Activated CD4-positive, CD25-positive, alpha-beta regulatory T cell treated with anti-CD3 and anti-CD28 coated beads, Interleukin-2, amount 50 U/mL, for 24 hours (primary cell): ENCODE results near the gene ZIC5.

Source experiments
- ATAC-seq, 2 donors: fragments of 150-1000 bp; cut with Tn5 transposase; one replicate each; pipeline ENCODE4 v1.10.0; 2021; ENCODE audit warnings: mild to moderate bottlenecking in 1 of 2, moderate library complexity in 1 of 2

The ZIC5 gene

DNA sequence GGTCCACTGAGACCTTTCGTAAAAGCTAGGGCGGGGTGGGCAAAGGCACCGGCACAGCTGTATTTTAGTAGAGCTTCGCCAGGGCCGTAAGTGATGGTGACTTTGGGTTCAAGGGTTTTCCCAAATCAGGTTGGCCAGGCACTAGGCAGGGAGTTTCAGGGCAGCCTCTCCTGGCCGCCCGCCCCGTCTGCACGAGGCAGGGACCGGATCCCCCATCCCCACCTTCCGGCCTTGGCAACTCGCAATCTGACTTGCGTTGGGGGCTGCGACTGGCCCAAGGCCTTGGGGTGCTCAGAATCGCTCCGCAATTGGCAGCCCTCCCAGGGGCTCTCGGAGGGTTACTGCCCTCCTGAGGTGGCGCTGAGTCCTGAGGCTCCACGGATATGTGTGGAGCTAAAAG, 4.1 kb upstream of the ZIC5 start:
- ATAC-seq: no peak

DNA sequence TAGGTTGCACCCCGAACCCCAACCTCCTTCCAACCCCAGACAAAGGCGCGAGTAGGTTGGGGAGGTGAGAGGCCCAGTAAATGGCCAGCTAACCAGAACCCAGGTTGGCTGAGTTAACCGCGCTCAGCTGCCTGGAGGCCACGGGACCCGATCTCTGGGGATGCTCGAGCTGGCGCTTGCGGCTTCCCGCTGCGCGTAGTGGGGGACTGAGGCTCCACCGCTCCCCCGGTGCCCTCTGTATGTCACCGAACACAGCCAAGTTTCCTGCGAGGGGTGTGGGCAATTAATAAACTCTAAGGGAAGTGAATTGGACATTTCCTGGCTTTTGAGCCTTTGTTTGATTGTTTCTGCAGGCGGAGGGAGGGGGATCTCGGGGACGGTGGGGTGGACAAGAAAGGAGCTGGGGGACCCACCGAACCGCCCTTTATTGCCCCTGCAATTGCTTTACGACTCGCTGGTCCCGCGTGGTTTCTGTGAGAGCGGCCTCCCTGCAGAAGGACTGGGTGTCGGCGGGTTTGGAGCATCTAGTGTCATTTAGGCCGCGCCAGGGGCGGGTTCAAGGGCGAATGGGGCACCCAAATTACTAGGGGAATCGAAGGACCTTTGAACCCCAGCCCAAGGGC, 3.5 kb upstream of the ZIC5 start:
- ATAC-seq: no peak

DNA sequence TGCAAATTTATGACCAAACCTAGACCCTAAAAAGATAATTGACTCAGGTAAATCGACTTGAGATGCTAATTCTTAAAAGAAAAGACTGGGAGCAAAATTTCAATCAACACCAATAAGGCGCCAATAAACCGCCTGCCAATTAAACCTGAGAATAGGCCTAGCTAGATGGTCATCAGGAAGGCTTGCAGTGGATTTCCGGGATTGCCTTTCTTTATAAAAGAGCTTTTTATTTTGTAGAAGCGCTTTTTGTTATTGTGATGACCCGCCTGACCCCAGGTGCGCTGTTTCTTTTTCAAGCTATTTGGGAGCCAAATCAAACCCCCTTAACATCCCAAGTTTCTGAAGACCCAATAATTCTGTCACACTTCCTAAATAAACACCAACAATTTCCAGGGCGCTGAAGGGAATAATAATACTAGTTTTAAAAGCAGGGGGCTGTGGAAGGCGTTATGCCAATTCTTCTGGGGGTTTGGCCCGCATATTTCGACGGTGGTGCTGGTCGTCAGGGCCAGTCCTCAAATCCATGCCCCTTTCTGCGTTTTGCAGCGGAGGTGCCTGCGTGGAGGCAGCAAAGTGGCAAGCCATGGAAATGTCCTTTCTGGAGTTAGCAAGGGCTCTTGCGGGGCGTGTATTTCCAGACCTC, 2.9 kb upstream of the ZIC5 start:
- ATAC-seq: no peak

DNA sequence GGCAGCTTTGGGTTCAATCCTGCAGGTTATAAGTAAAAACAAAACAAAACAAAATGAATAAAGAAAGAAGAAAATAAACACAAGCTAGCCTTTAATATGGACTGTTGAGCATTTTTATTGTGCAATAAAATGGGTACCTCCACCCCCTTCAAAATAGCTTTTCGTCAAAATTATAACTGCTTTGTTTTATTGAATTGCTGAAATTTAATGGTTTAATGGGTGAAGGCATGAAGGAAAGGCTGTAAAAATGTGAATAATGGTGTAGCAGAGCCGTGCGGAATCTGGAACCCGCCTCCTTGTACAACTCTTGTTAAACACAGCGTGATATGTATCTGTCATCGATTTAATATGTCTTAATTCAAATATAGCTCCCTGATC, 2.2 kb upstream of the ZIC5 start:
- no peak for ATAC-seq

DNA sequence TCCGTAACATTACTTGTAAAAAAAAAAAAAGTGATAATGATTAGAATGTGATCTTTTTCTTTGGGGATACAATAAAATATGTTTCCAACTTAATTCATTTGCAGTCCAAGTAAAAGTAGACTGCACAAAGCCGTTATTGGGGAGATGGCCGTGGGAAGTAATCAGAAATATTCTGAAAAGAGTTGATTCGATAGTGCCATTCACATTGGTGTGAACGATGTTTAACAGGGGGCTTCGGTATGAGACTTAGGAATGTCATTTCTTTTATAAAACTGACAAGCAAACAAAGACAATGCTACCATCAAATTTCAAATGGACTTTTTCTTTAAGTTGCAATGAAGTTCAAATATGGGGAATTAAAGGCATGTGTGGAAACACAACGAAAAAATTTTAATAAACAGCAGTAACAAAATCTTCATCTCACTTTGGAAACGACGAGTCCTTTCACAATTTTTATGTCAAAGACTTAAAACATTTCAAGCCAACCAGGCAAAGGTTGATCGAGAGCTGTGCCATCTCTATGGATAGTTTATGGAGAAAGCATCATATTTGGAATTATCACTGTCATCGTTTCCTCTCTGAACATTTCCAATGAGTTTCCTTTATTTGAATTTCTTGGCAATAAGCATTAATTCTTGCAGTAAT, 1.7 kb upstream of the ZIC5 start:
- no peak for ATAC-seq

DNA sequence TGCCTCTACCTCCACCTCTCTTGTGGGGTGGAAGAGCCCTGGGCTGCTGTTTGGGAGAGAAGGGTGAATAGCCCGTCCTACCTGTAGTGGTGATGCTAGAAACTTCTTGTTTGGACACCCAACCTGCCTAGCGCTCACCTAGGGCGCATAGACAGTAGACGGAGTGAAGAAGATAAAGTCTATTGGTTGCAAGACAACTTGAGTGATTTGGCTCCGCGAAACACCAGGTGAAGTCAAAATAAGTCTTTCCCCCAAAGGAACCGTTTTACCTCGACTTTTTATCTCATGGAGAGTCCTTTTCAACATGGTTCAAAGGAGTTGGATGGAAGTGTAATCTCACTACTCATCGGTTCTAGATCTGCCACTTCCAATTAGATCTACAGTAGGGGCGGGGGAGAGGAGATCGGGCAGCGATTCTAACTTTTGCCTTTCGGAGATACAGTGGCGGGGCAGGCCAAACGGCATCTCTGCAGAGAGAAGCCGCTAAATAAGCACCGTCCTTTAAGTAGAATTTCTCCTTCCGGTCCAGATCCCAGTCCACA, 694 bp upstream of the ZIC5 start:
- no peak for ATAC-seq

DNA sequence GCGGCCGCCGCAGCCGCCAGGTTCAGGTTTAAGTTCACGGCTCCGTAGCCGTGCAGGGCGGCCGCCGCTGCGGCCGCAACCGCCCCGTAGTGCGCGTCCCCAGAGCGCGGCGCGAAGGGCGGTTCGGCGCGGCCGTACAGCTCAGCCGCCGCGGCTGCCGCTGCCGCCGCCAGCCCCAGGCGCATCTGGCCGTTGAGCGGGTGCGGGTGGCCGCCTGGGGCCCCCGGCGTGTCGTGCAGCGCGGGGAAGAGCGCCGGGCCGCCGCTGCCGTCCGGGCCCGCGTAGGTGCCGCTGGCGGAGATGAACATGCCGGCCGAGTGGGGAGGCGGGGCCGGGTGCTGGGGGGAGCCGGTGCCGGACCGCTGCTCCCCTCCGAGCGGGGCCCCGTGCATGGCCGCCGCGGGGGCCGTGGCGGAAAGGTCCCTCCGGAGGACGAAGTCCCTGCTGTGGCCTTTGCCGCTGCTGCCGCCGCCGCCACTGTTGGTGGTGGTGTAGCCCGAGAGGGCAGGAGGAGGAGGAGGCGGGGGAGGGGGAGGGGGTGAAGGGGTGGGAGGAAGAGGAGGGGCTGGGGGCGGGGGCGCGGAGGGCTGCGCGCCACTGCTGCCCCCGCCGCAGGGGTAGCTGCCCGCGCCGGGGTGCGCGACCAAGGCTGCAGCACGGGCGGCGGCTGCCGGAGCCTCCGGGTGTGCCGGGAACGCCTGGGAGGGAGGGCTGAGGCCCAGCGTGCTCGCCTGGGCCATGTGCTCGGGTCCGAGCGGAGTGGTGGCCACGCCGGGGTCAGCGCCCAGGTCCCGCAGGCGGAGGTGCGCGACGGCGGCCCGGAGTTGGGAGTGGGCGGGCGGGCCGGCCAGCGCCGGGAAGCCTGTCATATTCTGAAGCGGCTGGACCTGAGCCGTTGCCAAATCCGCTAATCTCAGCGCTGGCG, 654 bp downstream of the ZIC5 start:
- peak; percentile 13 to 31 for ATAC-seq

DNA sequence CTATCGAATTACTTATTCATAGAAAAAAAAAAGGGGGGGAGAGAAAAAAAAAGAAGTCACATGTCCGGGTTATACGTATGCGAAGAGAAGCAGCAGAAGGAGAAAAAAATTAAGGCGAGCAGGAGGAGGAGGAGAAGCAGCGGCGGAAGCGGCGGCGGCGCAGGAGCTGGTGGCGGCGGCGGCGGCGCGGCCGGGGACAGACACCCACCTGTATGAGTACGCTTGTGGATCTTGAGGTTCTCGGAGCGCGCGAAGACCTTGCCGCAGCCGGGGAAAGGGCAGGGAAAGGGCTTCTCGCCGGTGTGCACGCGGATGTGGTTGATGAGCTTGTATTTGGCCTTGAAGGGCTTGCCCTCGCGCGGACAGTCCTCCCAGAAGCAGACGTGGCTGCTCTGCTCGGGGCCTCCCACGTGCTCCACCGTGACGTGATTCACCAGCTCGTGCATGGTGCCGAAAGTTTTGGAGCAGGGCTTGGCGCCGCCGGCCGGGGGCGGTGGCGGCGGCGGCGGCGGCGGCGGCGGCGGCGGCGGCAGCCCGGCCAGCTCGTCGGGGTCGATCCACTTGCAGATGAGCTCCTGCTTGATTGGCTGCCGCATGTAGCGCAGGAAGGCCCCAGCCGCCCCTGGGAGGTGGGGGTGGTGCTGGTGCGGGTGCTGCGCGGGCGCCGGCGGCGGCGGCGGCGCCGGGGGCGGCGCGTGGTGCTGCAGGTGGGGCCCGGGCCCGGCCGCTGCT, 1.5 kb downstream of the ZIC5 start:
- peak; percentile 42 to 50 for ATAC-seq

DNA sequence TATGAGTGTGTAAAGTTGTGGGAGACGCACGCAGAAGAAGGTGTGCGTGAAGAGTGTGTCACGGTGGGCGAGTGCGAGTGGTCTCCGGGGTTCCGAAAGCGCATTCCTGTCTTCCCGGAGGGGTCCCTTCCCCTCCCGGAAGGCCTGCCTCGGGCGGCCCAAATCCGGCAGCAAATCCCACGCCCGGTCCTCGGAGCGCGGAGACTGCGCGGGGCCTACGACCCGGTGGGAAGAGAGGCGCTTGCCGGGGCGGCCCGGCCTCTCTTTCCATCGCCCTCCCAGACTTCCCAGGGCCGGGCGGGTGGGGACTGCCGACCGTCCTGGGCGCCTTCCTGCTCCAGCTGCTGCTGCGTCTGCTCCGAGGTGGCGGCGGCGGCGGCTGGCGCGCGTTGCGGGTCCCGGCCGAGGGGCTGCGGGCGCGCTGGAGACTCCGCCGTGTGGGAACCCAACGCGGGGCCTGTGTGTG, 2.1 kb downstream of the ZIC5 start:
- ATAC-seq: no peak

DNA sequence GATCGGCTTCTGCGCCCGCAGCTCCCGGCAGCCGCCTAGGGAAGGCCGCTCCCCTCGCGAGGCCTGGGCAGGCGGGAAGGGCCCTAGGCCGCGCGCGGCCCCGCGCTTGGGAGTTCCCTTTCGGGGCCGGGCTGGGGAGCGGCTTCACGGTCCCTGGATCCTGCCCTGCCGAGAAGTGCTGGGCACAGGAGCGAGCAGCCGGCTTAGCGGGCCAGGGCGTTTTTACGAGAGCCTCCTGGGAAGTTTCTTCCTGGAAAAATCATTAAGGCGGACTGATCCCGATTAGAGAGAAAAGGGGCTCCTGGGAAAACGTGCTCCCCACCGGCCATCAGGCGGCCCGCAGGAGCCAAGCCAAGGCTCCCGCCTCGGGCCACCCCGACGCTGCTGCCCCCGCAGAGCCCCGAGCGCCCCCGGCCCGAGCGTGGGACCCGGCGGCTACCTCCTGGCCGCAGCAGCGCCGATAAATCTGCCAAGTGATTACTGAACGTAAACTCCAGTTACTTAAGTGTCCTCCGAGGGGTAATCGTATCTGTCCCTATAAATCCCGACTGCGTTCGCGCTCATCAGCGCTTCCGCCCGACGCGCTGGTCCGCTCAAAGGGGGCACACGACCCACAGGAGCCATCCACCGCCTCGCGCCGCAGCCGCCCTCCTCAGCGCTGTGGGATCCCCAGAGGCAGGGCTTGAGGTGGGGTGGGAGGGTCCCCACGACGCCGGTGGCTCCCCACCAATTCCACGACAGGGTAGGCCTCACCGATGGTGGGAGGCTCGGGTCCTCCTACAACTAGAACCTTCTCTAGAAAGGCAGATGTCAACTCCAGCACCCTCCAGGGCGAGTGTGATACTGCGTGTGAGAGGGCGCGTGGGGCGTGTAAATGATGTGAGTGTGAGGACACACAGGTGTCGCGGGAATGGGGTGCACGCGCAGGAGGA, 2.8 kb downstream of the ZIC5 start:
- ATAC-seq: no peak

DNA sequence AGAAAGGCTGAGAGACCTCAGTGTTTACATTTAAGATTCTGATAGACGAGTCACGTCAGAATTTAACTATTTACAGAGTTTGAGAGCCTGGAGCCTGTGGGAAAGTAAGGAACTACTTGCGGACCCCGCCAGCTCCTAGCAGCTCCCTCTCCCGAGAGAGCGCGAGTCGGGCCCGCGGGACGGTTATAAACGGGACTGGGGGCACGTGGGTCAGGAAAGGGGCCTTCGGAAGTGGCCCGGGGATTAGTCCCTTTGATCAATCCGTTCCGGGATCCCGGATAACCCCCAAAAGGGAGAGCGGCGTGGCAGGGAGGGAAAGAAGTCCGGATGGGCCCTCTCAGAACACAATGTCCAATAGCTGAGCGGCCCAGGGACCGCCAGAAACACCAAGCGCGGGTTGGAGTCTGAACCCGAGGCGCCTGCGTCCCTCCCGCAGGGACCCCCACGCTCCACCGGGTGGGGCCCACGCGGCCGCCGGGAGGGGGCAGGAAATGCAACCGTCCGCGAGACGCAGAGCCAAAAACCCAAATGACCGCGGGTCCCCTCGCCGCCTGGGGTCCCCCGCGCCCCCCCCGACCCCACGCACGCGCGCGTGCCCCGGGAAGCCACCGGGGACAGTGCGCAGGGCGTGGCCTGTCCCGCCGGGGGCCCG, 3.6 kb downstream of the ZIC5 start:
- no peak for ATAC-seq

DNA sequence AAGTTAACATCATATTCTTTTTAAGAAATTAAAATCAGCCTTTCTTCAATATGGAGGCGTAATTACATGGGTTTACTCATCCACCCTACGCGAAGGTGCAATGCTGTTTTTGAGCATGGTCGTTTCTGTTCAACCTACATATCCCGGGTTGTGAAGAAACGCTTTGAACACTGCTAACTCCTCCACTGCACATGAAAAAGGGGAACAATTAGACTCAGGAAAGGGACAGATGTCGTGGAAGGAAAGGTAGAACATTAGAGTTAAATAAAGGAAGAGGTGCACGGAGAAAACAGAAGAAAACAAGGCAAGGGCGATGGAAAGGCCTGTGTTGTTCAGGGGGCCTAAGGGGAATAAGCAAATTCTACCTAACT, 4.1 kb downstream of the ZIC5 start:
- ATAC-seq: no peak

DNA sequence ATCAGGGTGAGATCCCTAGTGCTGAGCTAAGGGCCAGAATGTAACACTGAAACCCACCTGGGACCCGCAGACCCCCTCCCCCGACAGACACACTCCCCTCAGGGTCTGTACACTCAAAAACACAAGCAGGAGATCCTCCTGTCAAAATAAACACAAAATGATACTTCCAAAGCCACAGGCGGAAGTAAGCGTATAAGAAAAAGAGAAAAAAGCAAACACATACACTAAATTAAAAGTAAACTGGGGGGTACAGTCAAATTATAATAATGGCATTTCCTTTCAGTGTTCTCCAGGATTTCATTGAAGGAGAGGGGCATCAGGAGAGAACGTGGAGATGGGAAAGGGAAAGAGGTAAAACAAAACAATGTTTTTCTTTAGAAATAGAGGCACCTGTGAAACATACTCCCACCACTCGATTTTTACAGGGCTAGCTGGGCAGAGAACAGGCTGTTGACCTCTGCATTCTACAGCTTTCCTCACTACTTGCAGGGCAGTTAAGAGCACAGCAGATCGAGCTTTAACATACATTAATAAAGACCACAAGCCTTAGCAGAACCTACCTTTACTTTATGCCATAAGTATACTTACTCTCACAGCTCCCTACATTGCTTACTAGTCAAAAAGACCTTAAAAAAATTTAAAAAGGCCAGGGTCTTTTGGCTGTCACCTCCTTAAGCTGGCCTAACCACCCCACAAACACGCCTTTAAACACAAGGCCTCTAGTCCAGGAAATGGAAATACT, 5.3 kb downstream of the ZIC5 start:
- no peak for ATAC-seq

DNA sequence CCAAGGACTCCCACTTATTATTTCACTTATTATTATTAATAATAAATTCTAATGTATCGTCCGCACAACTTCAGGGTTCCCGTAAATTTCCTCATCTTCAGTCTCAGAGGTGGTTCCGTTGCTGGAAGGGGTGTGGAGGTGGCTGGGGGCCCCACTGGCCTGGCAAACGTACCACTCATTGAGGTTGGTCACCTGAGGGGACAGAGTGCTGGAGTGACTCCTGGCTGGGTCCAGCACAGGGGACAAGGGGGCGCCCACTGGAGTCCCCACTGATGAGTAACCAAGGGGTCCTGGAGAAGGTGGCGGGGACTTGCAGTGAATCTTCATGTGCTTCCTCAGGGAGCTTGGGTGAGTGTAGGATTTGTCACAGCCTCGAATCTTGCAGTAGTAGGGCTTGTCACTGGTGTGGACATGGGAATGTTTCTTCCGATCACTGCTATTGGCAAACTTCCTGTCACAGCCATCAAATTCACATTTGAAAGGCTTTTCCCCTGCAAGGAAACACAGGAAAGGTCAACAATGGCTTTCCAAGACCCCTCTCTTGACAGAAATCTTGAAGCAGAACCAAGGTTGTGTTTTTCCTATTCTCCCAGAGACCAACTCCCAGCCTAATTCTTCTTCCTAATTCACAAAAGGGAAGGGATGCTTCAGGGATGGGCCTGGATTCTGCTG, 6.1 kb downstream of the ZIC5 start:
- no peak for ATAC-seq

DNA sequence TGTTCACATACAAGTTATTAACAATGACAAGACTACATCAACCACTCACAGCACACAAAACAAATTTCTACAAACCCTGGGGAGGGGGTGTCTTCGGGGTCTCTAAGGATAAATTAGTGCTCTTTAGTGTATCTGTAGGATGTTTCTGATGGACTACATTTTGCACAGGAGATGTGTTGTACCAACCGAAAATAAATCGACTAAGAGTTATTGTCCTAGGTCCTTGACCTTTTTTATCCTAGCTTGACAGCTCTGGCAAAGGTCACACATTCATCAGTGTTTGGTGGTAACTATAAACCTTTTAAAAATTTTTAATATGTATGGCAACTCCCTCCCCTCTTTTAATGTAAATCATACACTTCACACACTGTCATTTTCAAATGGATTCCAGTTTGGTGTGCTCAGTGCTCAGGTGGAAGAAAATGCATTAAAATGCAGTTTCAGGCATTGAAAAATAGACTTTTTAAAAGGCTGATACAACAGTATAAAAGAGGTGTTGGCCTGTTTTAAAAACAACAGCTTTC, 7.7 kb downstream of the ZIC5 start:
- ATAC-seq: no peak

DNA sequence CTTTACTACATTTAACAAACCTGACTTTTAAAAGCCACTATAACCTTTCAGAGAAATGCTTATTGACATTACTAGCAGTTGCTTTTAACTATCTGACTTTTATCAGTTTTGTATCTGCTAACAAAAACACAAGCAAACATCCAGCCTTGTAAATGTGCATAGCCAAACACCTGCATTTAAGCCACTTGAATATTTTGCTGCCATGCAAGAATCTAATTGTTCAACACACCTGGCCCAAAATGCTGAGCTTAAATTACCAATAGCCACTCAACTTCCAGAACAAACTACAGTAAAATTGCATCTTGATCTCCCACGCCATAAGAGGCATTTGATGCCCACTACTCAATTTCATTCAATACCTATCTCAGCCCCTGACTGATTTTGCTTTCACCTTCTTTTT, 9.3 kb downstream of the ZIC5 start:
- ATAC-seq: no peak

DNA sequence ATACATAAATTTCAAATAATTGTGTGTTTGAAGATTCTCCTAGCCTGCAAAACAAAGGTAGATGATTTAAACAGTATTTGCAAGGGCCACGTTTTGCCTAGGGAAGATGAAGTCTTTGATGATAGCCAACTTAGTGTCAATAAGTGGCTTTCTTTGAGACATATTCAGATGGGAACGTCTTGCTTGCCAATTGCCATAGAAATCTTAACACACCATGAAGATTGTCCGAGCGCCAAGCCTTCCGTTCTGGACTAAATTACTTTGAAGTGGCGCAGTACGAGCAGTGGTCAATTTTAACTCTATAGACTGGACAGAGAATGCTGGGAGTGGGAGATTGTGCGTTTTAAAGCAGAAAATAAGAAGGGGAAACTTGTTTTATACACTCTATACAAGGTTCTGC, 9.9 kb downstream of the ZIC5 start:
- ATAC-seq: no peak

DNA sequence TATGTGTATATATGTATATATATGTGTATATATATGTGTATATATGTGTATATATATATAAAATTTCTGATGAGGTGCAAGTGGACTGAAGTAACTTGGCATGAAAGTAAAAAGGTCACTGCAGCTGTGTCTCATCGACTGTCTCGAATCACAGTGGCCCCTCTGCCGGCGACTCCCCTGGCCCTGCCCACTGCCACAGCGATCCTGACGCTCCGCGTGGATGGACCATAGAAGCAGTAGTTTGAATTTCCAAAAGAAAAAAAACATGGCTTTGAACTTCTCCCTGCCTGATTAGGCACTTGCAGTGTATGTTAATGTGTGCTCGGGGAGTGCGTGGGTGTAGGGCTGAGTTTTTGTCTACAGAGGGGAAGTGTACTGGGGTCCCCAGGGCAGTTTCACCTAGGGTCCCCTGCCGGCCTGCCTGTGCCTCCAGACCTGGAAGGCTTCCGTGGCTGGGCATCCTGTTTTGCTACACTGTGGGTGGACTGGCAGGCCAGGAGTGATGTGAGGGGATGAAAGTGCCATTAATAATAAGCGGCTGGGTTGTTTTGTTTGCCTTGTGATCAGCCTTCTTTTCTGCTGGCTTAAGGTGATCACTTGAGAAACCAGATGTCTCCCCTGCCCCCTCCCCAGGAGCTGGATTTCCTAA, 10.8 kb downstream of the ZIC5 start:
- ATAC-seq: no peak
